NB4 (cell line): ENCODE measurements around the gene C22orf42.
"Not testable (repeated sequence)": the region's sequence is repeated elsewhere in the genome, so short reads cannot be mapped to it uniquely, and the experiment has no call there.

Experiments used
- DNase-seq: peaks from one replicate; pipeline ENCODE4 v3.0.0; 2010; ENCODE audit warnings: low read depth
- H3K4me3 ChIP-seq: one replicate; pipeline ENCODE4 v1.5.1; 2011; ENCODE audit warnings: mild to moderate bottlenecking, low read depth, low read length, moderate library complexity
- MYC ChIP-seq: IDR thresholded peaks from 2 replicates; pipeline ENCODE4 v1.6.1; 2011; ENCODE audit warnings: low read depth, low read length
- POLR2A ChIP-seq: IDR thresholded peaks from 2 replicates; pipeline ENCODE4 v1.6.1; 2011; ENCODE audit warnings: mild to moderate bottlenecking; ENCODE audit not compliant: insufficient read length; ENCODE audit errors: extremely low read depth
- TF ChIP-seq, protein P1 (sequence below): IDR thresholded peaks from 2 replicates; pipeline ENCODE4 v1.6.1; 2011; ENCODE audit warnings: low read depth, low read length
- TF ChIP-seq, protein P2 (sequence below): IDR thresholded peaks from one replicate; pipeline ENCODE4 v1.5.1; 2012; ENCODE audit warnings: low read depth, low read length

The C22orf42 gene

DNA sequence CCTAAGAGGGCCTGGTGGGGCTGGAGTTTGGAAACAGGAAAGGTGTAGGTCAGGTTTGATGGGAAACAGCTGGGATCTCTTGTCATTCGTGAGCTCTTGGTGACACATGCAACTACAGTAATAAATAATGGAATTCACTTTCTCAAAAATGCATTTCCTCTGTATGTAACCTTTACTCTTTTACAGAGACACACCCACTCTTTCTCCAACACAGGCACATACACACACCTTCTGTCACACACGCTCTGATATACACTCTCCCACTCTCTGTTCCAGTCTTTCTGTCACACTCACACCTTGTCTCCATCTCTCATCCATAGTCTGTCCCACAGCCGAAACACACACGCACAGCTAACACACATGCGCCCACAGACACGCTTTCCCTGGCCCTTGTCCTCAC, 6.6 kb upstream of the C22orf42 start:
- no peak for TF ChIP-seq POLR2A
- TF ChIP-seq MYC: no peak
- TF ChIP-seq, protein P1, sequence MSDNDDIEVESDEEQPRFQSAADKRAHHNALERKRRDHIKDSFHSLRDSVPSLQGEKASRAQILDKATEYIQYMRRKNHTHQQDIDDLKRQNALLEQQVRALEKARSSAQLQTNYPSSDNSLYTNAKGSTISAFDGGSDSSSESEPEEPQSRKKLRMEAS: no peak
- TF ChIP-seq, protein P2, sequence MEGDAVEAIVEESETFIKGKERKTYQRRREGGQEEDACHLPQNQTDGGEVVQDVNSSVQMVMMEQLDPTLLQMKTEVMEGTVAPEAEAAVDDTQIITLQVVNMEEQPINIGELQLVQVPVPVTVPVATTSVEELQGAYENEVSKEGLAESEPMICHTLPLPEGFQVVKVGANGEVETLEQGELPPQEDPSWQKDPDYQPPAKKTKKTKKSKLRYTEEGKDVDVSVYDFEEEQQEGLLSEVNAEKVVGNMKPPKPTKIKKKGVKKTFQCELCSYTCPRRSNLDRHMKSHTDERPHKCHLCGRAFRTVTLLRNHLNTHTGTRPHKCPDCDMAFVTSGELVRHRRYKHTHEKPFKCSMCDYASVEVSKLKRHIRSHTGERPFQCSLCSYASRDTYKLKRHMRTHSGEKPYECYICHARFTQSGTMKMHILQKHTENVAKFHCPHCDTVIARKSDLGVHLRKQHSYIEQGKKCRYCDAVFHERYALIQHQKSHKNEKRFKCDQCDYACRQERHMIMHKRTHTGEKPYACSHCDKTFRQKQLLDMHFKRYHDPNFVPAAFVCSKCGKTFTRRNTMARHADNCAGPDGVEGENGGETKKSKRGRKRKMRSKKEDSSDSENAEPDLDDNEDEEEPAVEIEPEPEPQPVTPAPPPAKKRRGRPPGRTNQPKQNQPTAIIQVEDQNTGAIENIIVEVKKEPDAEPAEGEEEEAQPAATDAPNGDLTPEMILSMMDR: no peak
- H3K4me3 ChIP-seq: no peak overlapping the region
- DNase-seq: no peak

DNA sequence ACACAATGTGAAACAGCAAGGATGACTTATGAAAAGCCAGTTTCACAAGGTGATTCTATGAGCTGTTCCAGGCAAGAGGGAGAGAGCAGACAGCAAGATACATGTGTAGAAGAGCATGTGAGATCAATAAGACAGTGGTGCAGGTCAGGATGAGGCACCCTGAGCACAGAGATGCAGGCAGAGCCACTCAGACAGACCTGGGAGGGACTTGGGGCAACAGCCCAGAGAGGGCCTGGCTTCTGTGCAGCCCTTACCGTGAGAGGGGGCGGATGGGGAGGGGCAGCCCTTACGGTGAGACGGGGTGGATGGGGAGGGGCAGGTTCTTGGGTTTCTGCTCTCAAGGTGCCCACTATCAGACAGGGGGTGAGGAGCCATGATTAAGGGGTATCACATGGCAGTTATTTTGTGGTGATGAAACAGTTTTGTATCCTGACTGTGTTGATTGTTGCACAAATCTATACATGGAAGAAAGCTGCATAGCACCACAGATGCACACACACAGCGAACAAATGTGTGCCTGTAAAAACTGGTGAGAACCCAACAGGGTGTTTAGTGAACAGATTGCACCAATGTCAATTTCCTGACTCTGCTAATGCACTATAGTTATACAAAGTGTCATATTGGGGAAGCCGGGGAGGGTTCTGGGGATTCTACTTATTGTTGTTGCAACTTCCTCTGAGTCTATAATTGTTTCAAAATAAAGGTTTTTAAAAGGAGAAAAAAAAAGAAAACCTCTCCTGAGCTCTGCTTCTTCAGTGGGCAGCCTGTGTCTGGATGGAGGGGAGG, 5.2 kb upstream of the C22orf42 start:
- DNase-seq: peak; percentile 70
- no peak overlapping the region for H3K4me3 ChIP-seq
- no peak for TF ChIP-seq POLR2A
- TF ChIP-seq, protein P2: no peak
- no peak for TF ChIP-seq MYC
- TF ChIP-seq, protein P1: no peak

DNA sequence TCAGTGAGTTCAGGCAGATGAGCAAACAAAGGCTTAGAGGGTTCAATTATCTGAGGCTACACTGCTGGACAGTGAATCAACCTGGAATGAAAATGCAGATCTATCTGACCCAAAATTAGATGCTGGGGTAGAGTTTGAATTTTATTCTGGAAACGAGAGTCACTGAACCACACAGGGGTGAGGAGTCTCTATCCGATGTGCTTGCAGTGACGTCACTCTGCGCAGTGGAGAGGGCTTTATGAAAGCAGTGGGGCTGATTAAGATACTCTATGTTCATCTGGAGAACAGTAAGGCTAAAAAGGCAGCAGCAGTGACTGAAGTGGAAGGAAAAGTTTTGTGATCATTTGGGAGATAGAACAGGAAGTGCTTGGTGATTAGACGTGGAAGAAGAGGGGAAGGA, 1.3 kb upstream of the C22orf42 start:
- not testable (repeated sequence) for H3K4me3 ChIP-seq, DNase-seq

DNA sequence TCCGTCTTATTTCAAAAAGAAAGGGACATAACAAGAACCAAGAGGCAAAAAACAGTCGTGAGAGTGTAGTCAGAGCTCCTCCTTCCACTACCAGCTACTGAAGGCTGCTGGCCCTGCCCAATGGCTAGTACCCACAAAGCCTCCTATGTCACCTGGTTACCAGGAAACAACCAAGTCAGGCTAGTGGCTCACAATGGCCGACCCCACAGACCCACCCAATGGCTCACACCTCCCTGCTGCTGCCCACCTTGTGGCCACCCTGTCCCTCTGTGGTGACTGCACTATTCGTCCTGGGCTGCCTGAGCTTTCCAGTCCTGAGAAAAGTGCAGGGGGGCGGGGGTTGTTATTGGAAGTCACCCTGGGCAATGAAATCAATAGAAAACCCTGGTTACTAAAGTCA, 1.5 kb downstream of the C22orf42 start:
- not testable (repeated sequence) for DNase-seq, H3K4me3 ChIP-seq

DNA sequence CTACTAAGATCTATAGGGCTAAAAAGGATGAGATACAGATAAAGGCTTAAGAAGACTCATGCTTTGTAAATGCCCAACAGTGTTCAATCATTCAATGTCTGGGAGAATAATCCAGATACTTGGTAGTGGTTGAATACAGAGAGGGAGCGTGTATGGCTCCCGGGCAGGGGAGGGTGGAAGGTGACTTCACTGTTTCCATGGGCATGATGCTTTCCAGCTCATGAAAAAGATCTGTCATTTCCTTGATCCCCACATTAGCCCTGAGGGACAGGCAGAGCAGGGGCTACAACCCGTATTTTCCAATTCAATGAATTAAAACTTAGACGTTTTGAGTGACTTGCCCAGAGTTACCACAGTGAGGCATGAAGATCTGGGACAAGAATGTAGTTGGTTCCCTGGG, 4.4 kb downstream of the C22orf42 start:
- not testable (repeated sequence) for DNase-seq, H3K4me3 ChIP-seq

DNA sequence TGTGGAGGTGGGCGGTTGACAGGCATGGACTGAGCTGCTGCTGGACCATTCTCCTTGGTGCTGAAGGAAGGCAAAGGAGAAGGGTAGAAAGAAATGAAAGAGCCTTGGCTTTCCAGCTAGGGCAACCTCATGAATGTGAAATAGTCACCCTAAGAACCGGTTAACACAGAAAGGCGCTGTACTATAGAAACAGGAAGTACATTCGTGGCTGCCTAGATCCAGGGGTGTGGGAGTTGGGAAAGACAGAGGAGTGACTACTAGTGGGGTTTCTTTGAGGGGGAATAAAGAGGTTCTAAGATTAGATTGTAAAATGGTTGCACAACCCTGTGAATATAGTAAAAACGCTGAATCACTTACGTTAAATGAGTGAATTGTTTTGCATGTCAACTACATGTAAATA, 7.5 kb downstream of the C22orf42 start:
- peak; percentile 61 for DNase-seq
- not testable (repeated sequence) for H3K4me3 ChIP-seq

DNA sequence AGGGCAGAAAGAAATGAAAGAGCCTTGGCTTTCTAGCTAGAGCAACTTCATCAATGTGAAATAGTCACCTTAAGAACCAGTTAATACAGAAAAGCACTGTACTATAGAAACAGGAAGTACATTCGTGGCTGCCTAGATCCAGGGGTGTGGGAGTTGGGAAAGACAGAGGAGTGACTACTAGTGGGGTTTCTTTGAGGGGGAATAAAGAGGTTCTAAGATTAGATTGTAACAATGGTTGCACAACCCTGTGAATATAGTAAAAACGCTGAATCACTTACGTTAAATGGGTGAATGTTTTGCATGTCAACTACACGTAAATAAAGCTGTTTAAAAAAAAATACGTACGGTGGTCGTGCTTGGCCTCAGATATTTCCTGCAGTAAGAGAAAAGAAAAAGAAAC, 8.5 kb downstream of the C22orf42 start:
- not testable (repeated sequence) for H3K4me3 ChIP-seq
- peak; percentile 52 for DNase-seq

DNA sequence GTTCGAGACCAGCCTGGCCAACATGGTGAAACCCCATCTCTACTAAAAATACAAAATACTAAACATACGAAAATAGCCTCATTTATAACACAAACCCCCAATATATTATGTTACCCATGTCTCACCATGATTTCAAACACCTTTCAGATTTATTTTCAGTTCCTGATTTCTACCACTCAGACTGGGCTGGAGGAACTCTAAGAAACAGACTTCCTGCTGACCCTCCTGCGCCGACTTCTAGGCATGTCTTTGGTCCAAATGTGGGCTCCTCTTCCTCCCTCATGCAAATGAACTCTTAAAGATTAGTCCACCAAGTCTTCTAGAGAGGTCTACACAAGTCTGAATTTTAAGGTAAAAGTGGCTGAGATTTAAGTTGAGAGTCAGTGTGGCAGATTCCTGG, 10.7 kb downstream of the C22orf42 start:
- not testable (repeated sequence) for H3K4me3 ChIP-seq, DNase-seq

DNA sequence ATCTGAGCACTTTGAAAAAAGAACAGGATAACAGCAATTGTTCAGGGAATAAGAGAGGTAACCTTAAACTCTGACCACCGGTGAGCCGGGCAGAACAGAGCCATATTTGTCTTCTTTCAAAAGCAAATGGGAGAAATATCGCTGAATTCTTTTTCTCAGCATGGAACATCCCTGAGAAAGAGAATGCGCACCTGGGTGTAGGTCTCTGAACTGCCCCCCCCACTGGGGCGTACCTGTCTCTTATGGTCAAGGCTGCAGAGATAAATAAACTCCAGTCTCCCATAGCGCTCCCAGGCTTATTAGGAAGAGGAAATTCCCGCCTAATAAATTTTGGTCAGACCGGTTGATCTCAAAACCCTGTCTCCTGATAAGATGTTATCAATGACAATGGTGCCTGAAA, 12.0 kb downstream of the C22orf42 start:
- not testable (repeated sequence) for H3K4me3 ChIP-seq, DNase-seq

DNA sequence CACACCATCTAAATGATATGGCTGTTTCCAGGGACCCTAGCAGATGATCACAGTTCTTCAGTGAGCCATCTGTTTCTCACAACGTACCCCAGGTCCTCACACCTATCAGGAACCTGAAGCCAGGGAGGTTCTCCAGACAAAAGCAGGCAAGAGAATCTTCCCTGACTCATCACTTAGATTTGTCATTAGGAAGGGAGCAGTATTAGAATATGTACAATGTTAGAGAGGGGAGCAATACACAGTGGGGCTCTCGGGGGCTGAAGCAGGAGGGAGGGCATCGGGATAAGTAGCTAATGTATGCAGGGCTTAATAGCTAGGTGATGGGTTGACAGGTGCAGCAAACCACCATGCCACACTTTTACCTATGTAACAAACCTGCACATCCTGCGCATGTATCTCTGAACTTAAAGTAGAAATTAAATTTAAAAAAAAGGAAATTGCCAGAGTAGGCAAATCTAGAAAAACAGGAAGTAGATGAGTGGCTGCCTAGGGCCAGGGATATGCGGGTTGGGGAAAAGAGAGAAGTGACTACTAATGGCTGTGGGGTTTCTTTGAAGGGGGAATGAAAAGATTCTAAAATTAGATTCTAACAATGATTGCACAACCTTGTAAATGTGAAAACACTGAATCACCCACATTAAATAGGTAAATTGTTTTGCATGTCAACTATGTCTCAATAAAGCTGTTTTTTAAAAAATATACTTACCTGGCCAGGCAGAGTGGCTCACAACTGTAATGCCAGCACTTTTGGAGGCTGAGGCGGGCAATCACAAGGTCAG, 14.4 kb downstream of the C22orf42 start:
- no peak overlapping the region for H3K4me3 ChIP-seq
- peak; percentile 91 for DNase-seq
- TF ChIP-seq POLR2A (no peak), MYC (no peak)
- TF ChIP-seq, protein P2: no peak
- TF ChIP-seq, protein P1: no peak
